ENCODE data around the gene IFFO2. TPM values are rescaled to one million over a fixed set of nuclear protein-coding genes. Genes with fewer than 3 reads are reported as not detected.

The IFFO2 gene
- total and polyA plus RNA-seq, 2 experiments from 2014 or later, result 0.71 to 7.5 TPM

GRCh38 chr1:18939398-18940302, 16.8 kb downstream of the IFFO2 start (continued):
- TF ChIP-seq CREB1 (CRISPR knock-in tag; IDR thresholded peaks at IDR 0.05; ENCODE audit: low read depth) (no peak), EZH2 (IDR thresholded peaks at IDR 0.05; ENCODE audit: low read depth, unreplicated experiment) (no peak), ZNF462 (CRISPR knock-in tag; IDR thresholded peaks at IDR 0.05) (no peak)

GRCh38 chr1:18938707-18939070, 17.8 kb downstream of the IFFO2 start:
- no peak overlapping the region for H3K27ac ChIP-seq (ENCODE audit: low read depth)
- no peak; the same call in 2 of the 3 replicates for ATAC-seq
- H3K36me3 ChIP-seq (ENCODE audit: insufficient read depth), result no peaks in the 10 kb centered on the region
- no peaks in the 10 kb centered on the region; the same call in none of the 2 replicates for H4K20me1 ChIP-seq (replicated peaks; ENCODE audit: insufficient read depth)
- Mint-ChIP-seq H3K36me3 (ENCODE audit: low read depth) (no peaks in the 10 kb centered on the region), H3K4me1 (peaks cover 39% of the 10 kb centered on the region), H3K9me3 (no peaks in the 10 kb centered on the region), H3K27me3 (ENCODE audit: insufficient read depth, low read depth, poor library complexity) (peaks cover 4% of the 10 kb centered on the region), H3K4me3 (no peak overlapping the region), H3K27ac (no peak overlapping the region)
- H3K4me3 ChIP-seq, result no peak overlapping the region
- no peaks in the 10 kb centered on the region for H3K79me2 ChIP-seq (replicated peaks; ENCODE audit: insufficient read depth)
- H3K9me2 ChIP-seq (ENCODE audit: insufficient read depth), result no peaks in the 10 kb centered on the region
- peaks cover 3% of the 10 kb centered on the region; the same call in 1 of the 2 replicates for H3K4me1 ChIP-seq (ENCODE audit: insufficient read depth)
- no peak overlapping the region for H3K4me2 ChIP-seq
- no peak for TF ChIP-seq ZNF331 (CRISPR knock-in tag; IDR thresholded peaks at IDR 0.05; ENCODE audit: low read depth)
- TF ChIP-seq CTCF (conservative IDR thresholded peaks at IDR 0.05; ENCODE audit: low read depth in 2 of 2), result no peak
- TF ChIP-seq NANOG (IDR thresholded peaks at IDR 0.05; ENCODE audit: borderline replicate concordance), result no peak
- no peak for TF ChIP-seq ZNF114 (CRISPR knock-in tag; IDR thresholded peaks at IDR 0.05)
- no peak for TF ChIP-seq REST (IDR thresholded peaks at IDR 0.05; ENCODE audit: unreplicated experiment)
- no peaks in the 10 kb centered on the region for H3K27me3 ChIP-seq (ENCODE audit: insufficient read depth)
- no peaks in the 10 kb centered on the region for H3F3A ChIP-seq (replicated peaks; ENCODE audit: low read depth)
- no peak overlapping the region for H2AFZ ChIP-seq
- no peak for DNase-seq (ENCODE audit: low spot score)
